ENCODE measurements around the gene COL20A1.

DNA sequence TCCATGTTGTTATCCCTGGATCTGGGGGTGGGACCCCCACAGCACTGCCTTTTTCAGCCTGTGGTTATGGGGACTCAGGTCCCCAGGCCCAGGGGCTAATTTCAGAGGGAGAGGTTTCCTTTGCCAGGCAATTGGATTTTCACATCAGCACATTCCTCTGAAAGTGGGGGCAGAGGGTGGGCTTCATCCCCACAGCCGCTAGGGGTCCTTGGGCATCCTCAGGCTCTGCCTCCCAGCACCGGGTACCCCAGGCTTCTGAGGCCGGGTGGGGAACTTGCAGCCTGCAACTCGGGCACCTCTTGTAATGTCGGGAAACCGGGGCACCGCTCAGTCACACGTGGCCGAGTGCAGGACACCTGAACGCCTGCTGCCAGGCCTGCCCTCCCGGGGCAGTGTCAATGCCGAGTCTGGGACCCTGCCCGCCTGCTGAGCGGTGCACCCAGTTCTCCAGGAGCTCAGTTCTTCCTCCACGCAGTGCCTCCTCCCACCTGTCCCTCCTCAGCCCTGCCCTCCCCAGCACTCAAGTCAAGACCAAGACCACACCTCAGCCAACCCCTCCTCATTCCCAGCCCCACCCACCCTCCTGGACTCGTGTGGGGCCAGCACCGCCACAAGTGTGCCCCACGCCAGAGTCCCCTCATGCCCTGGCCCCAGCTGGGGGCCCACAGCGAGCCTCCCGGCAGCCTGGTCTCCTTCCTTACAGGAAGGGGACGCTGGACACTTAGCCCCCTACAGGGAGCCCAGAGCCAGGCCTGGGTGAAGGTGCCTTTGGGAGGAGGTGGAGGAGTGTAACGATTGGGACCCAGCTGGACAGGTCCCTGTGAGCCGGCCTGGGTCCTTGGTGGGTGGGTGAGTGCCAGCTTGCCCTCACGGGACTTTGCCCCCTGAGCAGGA lies 77.0 kb downstream of the COL20A1 start:
- TF ChIP-seq POLR2A (IDR thresholded peaks at IDR 0.05) (no peak), POLR2AphosphoS5 (IDR thresholded peaks at IDR 0.05) (no peak)
- TF ChIP-seq, protein P1, sequence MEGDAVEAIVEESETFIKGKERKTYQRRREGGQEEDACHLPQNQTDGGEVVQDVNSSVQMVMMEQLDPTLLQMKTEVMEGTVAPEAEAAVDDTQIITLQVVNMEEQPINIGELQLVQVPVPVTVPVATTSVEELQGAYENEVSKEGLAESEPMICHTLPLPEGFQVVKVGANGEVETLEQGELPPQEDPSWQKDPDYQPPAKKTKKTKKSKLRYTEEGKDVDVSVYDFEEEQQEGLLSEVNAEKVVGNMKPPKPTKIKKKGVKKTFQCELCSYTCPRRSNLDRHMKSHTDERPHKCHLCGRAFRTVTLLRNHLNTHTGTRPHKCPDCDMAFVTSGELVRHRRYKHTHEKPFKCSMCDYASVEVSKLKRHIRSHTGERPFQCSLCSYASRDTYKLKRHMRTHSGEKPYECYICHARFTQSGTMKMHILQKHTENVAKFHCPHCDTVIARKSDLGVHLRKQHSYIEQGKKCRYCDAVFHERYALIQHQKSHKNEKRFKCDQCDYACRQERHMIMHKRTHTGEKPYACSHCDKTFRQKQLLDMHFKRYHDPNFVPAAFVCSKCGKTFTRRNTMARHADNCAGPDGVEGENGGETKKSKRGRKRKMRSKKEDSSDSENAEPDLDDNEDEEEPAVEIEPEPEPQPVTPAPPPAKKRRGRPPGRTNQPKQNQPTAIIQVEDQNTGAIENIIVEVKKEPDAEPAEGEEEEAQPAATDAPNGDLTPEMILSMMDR (IDR thresholded peaks at IDR 0.05): no peak
